H1 (cell line): ENCODE data around the gene ANKRD11. TPM values are rescaled to one million over a fixed set of nuclear protein-coding genes. Genes with fewer than 3 reads are reported as not detected.

ENCODE experiments used
- CTCF ChIA-PET: fragments of 300-600 bp; sonication (Branson Sonifier 250); formaldehyde crosslinking; loops from one replicate; lab custom pipeline; 2021; ENCODE audit not compliant: partially characterized antibody; lab: Charles Lee
- POLR2A ChIA-PET: fragments of 300-600 bp; sonication (Branson Sonifier 250); formaldehyde crosslinking; loops from one replicate; lab custom pipeline; 2021; ENCODE audit warnings: inconsistent platforms; ENCODE audit not compliant: partially characterized antibody; lab: Charles Lee
- DNase-seq, 2 experiments: peaks; one replicate each; pipeline versions ENCODE4 v3.0.0 to v3.0.0-alpha.2; 2010 to 2022; ENCODE audit warnings: low spot score in 2 of 2, low read depth in 1 of 2, mixed read lengths in 1 of 2
- FAIRE-seq: peaks from 2 replicates; lab custom pipeline; 2011; peaks lifted over from hg19 to GRCh38; lab: Jason Lieb, UNC
- H2AFZ ChIP-seq: 2 replicates; pipeline ENCODE4 v1.8.1; 2012; ENCODE audit warnings: low read length, inconsistent platforms
- H2AK5ac ChIP-seq: 2 replicates; pipeline ENCODE4 v1.6.1; 2013; ENCODE audit warnings: low read depth, low read length
- H2BK120ac ChIP-seq: replicated peaks from 2 replicates; pipeline ENCODE3; 2013; ENCODE audit warnings: low read depth, low read length, inconsistent platforms
- H2BK12ac ChIP-seq: 2 replicates; pipeline ENCODE4 v1.6.1; 2013; ENCODE audit warnings: low read depth, low read length
- H2BK15ac ChIP-seq: 2 replicates; pipeline ENCODE4 v1.6.1; 2013; ENCODE audit warnings: low read length
- H2BK20ac ChIP-seq: 2 replicates; pipeline ENCODE4 v1.6.1; 2013; ENCODE audit warnings: low read length
- H2BK5ac ChIP-seq: 2 replicates; pipeline ENCODE4 v1.6.1; 2013; ENCODE audit warnings: low read depth, low read length
- H3K14ac ChIP-seq: 2 replicates; pipeline ENCODE4 v1.6.1; 2013; ENCODE audit warnings: inconsistent platforms; ENCODE audit not compliant: insufficient read length
- H3K18ac ChIP-seq: 2 replicates; pipeline ENCODE4 v1.6.1; 2013; ENCODE audit warnings: low read length; ENCODE audit errors: extremely low read depth
- H3K23ac ChIP-seq: 2 replicates; pipeline ENCODE4 v1.6.1; 2013; ENCODE audit warnings: inconsistent platforms; ENCODE audit not compliant: insufficient read length
- H3K23me2 ChIP-seq: 2 replicates; pipeline ENCODE4 v1.6.1; 2013; ENCODE audit warnings: low read depth, low read length
- H3K27ac ChIP-seq: 2 replicates; pipeline ENCODE4 v1.6.1; 2011; ENCODE audit warnings: low read depth, low read length, inconsistent platforms
- H3K27me3 ChIP-seq, 4 experiments: replicated peaks in 1 of 4; 1 replicate in 1 of 4; 2 replicates in 3 of 4; pipeline versions ENCODE4 v1.6.1 to v1.8.1; 2011 to 2013; ENCODE audit warnings: low read length in 3 of 4, mild to moderate bottlenecking in 3 of 4, inconsistent platforms in 2 of 4, mixed read lengths in 2 of 4, moderate library complexity in 1 of 4; ENCODE audit not compliant: control insufficient read depth in 3 of 4, insufficient read depth in 3 of 4; ENCODE audit errors: extremely low read depth in 1 of 4
- H3K36me3 ChIP-seq, 4 experiments: 2 replicates each; pipeline versions ENCODE4 v1.6.1 to v1.8.1; 2011 to 2013; ENCODE audit warnings: mild to moderate bottlenecking in 4 of 4, low read length in 3 of 4, moderate library complexity in 2 of 4, control low read depth in 1 of 4, inconsistent platforms in 1 of 4; ENCODE audit not compliant: insufficient read depth in 4 of 4, control insufficient read depth in 2 of 4
- H3K4ac ChIP-seq: replicated peaks from 2 replicates; pipeline ENCODE3; 2013; ENCODE audit warnings: low read length, low read depth, mixed read lengths, inconsistent platforms; ENCODE audit not compliant: insufficient read length
- H3K4me1 ChIP-seq, 4 experiments: replicated peaks in 1 of 4; 1 replicate in 1 of 4; 2 replicates in 3 of 4; pipeline versions ENCODE4 v1.6.1 to v1.8.1; 2011 to 2013; ENCODE audit warnings: low read length in 3 of 4, inconsistent platforms in 2 of 4, mixed read lengths in 1 of 4; ENCODE audit not compliant: insufficient read depth in 4 of 4, control insufficient read depth in 3 of 4
- H3K4me2 ChIP-seq, 2 experiments: 2 replicates each; pipeline versions ENCODE4 v1.6.1 to v1.8.1; 2011 to 2013; ENCODE audit warnings: low read depth in 2 of 2, low read length in 2 of 2, control low read depth in 1 of 2, inconsistent platforms in 1 of 2, mild to moderate bottlenecking in 1 of 2; ENCODE audit not compliant: insufficient read depth in 1 of 2
- H3K4me3 ChIP-seq, 4 experiments: fragments of 200-600, 300-600 bp in 1 of 4; sonication (generic), shearing (Covaris generic), sonication (Bioruptor Twin) in 1 of 4; 2 replicates each; pipeline versions ENCODE4 v1.5.1 to v1.8.1; 2011 to 2016; ENCODE audit warnings: low read length in 4 of 4, low read depth in 3 of 4, control low read depth in 2 of 4, inconsistent platforms in 2 of 4, mild to moderate bottlenecking in 2 of 4, mixed read lengths in 1 of 4, moderate library complexity in 1 of 4; ENCODE audit not compliant: insufficient read depth in 2 of 4; ENCODE audit errors: extremely low read depth in 1 of 4
- H3K56ac ChIP-seq: replicated peaks from 2 replicates; pipeline ENCODE3; 2013; ENCODE audit warnings: low read depth, mild to moderate bottlenecking, mixed read lengths, low read length, inconsistent platforms; ENCODE audit not compliant: insufficient read length
- H3K79me1 ChIP-seq: 2 replicates; pipeline ENCODE4 v1.6.1; 2013; ENCODE audit warnings: low read depth, low read length, control low read depth
- H3K79me2 ChIP-seq, 2 experiments: 2 replicates each; pipeline versions ENCODE4 v1.6.1 to v1.8.1; 2012 to 2013; ENCODE audit warnings: low read length in 2 of 2, mild to moderate bottlenecking in 2 of 2, inconsistent platforms in 1 of 2; ENCODE audit not compliant: insufficient read depth in 2 of 2, control insufficient read depth in 1 of 2
- H3K9ac ChIP-seq, 4 experiments: replicated peaks in 1 of 4; 1 replicate in 1 of 4; 2 replicates in 3 of 4; pipeline versions ENCODE4 v1.6.1 to v1.8.1; 2011 to 2013; ENCODE audit warnings: low read depth in 3 of 4, low read length in 3 of 4, control low read depth in 2 of 4, mild to moderate bottlenecking in 2 of 4, moderate library complexity in 2 of 4, inconsistent platforms in 1 of 4; ENCODE audit errors: extremely low read depth in 1 of 4
- H3K9me3 ChIP-seq, 2 experiments: 2 replicates each; pipeline versions ENCODE4 v1.6.1 to v1.8.1; 2012 to 2013; ENCODE audit warnings: mild to moderate bottlenecking in 2 of 2, moderate library complexity in 2 of 2, control low read depth in 1 of 2, inconsistent platforms in 1 of 2, low read depth in 1 of 2, low read length in 1 of 2, mixed read lengths in 1 of 2; ENCODE audit not compliant: insufficient read depth in 2 of 2
- H4K20me1 ChIP-seq, 2 experiments: replicated peaks in 1 of 2; 2 replicates each; pipeline versions ENCODE3 to v1.8.1; 2011 to 2013; ENCODE audit warnings: inconsistent platforms in 2 of 2, low read length in 2 of 2, mild to moderate bottlenecking in 1 of 2; ENCODE audit not compliant: insufficient read depth in 2 of 2, control insufficient read depth in 1 of 2
- H4K5ac ChIP-seq: 2 replicates; pipeline ENCODE4 v1.6.1; 2013; ENCODE audit warnings: low read length, low read depth, mixed read lengths, inconsistent platforms; ENCODE audit not compliant: insufficient read length
- H4K8ac ChIP-seq: 2 replicates; pipeline ENCODE4 v1.8.0; 2013; ENCODE audit warnings: mild to moderate bottlenecking, moderate library complexity, low read length, inconsistent platforms; ENCODE audit not compliant: insufficient read depth; ENCODE audit errors: extremely low read depth
- H4K91ac ChIP-seq: replicated peaks from 2 replicates; pipeline ENCODE3; 2013; ENCODE audit warnings: low read length, mixed read lengths, inconsistent platforms; ENCODE audit not compliant: insufficient read length
- BCL11A ChIP-seq, 2 experiments: IDR thresholded peaks; one replicate each; pipeline ENCODE4 v1.6.1; 2011; ENCODE audit warnings: low read depth in 2 of 2, low read length in 2 of 2, mild to moderate bottlenecking in 2 of 2
- CBX8 ChIP-seq: fragments of 300-800, 300-1000 bp; sonication (generic); IDR thresholded peaks from 2 replicates; pipeline ENCODE4 v1.7.1; 2016; ENCODE audit warnings: low read depth, low read length, borderline replicate concordance
- EGR1 ChIP-seq: IDR thresholded peaks from 2 replicates; pipeline ENCODE4 v1.6.1; 2011; ENCODE audit warnings: low read depth, low read length, borderline replicate concordance
- KDM4A ChIP-seq: IDR thresholded peaks from one replicate; pipeline ENCODE4 v1.7.1; 2012; ENCODE audit warnings: low read depth, mild to moderate bottlenecking, moderate library complexity, low read length, inconsistent platforms; ENCODE audit not compliant: severe bottlenecking
- MAFK ChIP-seq: IDR thresholded peaks from 2 replicates; pipeline ENCODE4 v1.6.1; 2012; ENCODE audit warnings: low read depth, mild to moderate bottlenecking, improper control_type of control experiment, low read length
- SIRT6 ChIP-seq: IDR thresholded peaks from one replicate; pipeline ENCODE4 v1.7.1; 2012; ENCODE audit warnings: low read length, inconsistent platforms
- SP2 ChIP-seq: IDR thresholded peaks from 2 replicates; pipeline ENCODE4 v1.6.1; 2012; ENCODE audit warnings: mild to moderate bottlenecking, low read length, inconsistent platforms
- WGBS, 2 experiments: shearing (Covaris generic) in 1 of 2; methylation state at CpG; one replicate each; pipeline versions ENCODE4 v1.1.6 to v1.1.7; 2013 to 2015; ENCODE audit warnings: low lambda C conversion rate in 2 of 2, mixed read lengths in 2 of 2, inconsistent platforms in 1 of 2, low coverage in 1 of 2, missing lambda C conversion rate in 1 of 2; ENCODE audit not compliant: insufficient replicate concordance in 2 of 2, insufficient coverage in 1 of 2, insufficient read length in 1 of 2; ENCODE audit errors: extremely low coverage in 1 of 2, missing lambda C conversion rate in 1 of 2; 5-methylcytosine and 5-hydroxymethylcytosine counted together
- polyA plus RNA-seq, 7 experiments: library from polyadenylated mRNA; depleted of rRNA in 3 of 7; stranded (reverse) in 5 of 7; unstranded in 2 of 7; fragments of >200 nt in 5 of 7; fragments of 200-250 nt in 2 of 7; gene quantifications; 1 replicate in 5 of 7; 2 replicates in 1 of 7; 4 replicates in 1 of 7; pipeline versions ENCODE4 v1.2.1 to v1.2.3, GENCODE V29; 2011 to 2013; ENCODE audit warnings: missing spikeins in 2 of 7, mixed read lengths in 2 of 7
- total RNA-seq: library from RNA; stranded (reverse); fragmentation: NEBNext Ultra II Directional; extraction: Animal tissue kit (Norgen Biotek cat#: 25700); gene quantifications from 2 replicates; pipeline ENCODE4 v1.2.1, GENCODE V29; 2021
- TF ChIP-seq, protein P1 (sequence below): IDR thresholded peaks from 2 replicates; pipeline ENCODE4 v1.6.1; 2012; ENCODE audit warnings: inconsistent platforms
- TF ChIP-seq, protein P2 (sequence below): IDR thresholded peaks from 2 replicates; pipeline ENCODE4 v1.6.1; 2012; ENCODE audit warnings: low read length, inconsistent platforms

Gene ANKRD11
- total and polyA plus RNA-seq, 2 of the 8 experiments (the other 6 are each of a cell fraction or from before 2014, with no cell fraction given), result 46.5 to 142 TPM

DNA sequence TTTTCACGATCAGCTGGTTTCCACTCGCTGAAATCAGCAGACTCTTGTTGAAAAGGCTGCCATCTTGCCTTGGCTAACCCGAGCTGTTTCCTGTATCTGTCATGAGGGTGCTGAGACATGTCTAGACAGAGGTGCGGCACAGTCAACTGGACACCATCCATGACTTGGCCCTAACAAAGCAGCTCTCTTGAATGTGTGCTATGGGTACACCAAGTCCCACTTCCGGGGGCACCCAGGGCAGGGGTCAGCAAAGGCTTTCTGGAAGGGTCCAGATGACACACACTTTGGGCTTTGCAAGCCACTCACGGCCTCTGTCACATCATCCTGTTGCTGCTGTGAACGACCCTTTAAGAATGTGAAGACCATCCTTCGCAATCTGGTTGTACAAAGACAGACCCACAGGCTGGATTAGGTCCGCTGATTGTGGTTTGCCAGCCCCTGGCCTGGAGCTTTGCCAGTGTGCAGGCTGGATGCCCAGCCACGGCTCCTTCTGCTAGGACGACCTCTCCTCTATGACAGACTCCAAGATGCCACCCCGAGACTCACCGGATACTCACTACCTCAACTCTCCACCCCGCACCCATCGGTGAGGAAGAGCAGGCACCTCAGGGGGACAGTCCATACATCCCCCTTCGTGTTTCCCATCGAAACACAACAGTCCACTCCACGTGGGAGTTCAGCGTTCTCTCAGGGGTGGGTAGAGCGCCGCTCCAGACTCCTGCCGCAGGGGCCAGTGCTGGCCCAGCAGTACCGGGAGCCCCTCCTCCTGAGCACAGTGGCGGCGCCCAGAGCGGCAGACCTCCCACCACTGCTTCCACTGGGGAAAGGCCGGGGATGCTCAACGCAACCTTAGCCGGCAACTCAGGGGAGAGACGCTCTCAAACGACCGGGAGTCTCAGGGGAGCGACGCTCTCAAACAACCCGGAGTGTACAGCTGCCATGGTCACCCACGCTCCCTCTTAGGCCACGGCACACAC is 123.5 kb downstream of the ANKRD11 start:
- Histone ChIP-seq H3K23ac (no peak overlapping the region), H3K18ac (no peak overlapping the region), H3K9me3 (no peaks in the 10 kb centered on the region), H4K8ac (peak overlapping the region; percentile 42; the same call in 1 of the 2 replicates), H2BK120ac (no peak overlapping the region), H3K4ac (no peak overlapping the region), H3K27ac (no peak overlapping the region), H4K91ac (no peak overlapping the region), H3K4me3 (no peak overlapping the region), H4K20me1 (peaks cover 53 to 66% of the 10 kb centered on the region in 2 experiments), H3K9ac (no peak overlapping the region), H2BK15ac (peak overlapping the region; percentile 37; the same call in 1 of the 2 replicates), H2BK20ac (no peak overlapping the region), H3K79me2 (peaks cover 43 to 97% of the 10 kb centered on the region in 2 experiments), H3K56ac (no peak overlapping the region), H2BK12ac (no peak overlapping the region), H3K79me1 (peaks cover 43% of the 10 kb centered on the region), H3K4me2 (no peak overlapping the region), H2BK5ac (no peak overlapping the region; the same call in 1 of the 2 replicates), H3K4me1 (peaks cover 8 to 34% (median 20%) of the 10 kb centered on the region in 4 experiments), H2AFZ (no peak overlapping the region), H3K14ac (no peak overlapping the region), H3K23me2 (no peaks in the 10 kb centered on the region), H4K5ac (no peak overlapping the region), H3K27me3 (no peaks in the 10 kb centered on the region), H2AK5ac (no peak overlapping the region), H3K36me3 (no peaks in the 10 kb centered on the region)
- no peak for DNase-seq
- ChIA-PET CTCF (interaction anchor here (0.8 to 1.4 kb wide), 3 partner anchors 10 to 32 kb away, joined by 3 to 8 read pairs (median 4); no protein-coding TSS in a partner anchor), POLR2A (interaction anchor here (0.6 to 1.1 kb wide), 2 partner anchors 30 to 50 kb away, joined by 3 read pairs; no protein-coding TSS in a partner anchor)
- WGBS, 2 experiments, result 94% methylated on average over 37 of the region's 37 CpGs; no CpG with 5 or more reads in 1 of the 2 experiments
- no peak for FAIRE-seq
- TF ChIP-seq EGR1 (no peak), BCL11A (IDR thresholded peaks at IDR 0.05; ENCODE audit: low read depth in 2 of 2, low read length in 2 of 2) (no peak), MAFK (no peak), KDM4A (no peak), CBX8 (no peak), SIRT6 (no peak), SP2 (no peak)
- TF ChIP-seq, protein P1, sequence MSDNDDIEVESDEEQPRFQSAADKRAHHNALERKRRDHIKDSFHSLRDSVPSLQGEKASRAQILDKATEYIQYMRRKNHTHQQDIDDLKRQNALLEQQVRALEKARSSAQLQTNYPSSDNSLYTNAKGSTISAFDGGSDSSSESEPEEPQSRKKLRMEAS, result no peak
- TF ChIP-seq, protein P2, sequence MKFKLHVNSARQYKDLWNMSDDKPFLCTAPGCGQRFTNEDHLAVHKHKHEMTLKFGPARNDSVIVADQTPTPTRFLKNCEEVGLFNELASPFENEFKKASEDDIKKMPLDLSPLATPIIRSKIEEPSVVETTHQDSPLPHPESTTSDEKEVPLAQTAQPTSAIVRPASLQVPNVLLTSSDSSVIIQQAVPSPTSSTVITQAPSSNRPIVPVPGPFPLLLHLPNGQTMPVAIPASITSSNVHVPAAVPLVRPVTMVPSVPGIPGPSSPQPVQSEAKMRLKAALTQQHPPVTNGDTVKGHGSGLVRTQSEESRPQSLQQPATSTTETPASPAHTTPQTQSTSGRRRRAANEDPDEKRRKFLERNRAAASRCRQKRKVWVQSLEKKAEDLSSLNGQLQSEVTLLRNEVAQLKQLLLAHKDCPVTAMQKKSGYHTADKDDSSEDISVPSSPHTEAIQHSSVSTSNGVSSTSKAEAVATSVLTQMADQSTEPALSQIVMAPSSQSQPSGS, result no peak
